Testis (tissue), 2 donors: ENCODE data around the gene KRT17.

Experiments
- CTCF ChIP-seq, 3 experiments: fragments of 450-650 bp in 2 of 3; fragments of 200-600 bp in 1 of 3; sonication (generic) in 1 of 3; IDR thresholded peaks; one replicate each; pipeline ENCODE4 v1.5.1; 2016 to 2019; ENCODE audit warnings: antibody characterized with exemption in 3 of 3, mild to moderate bottlenecking in 2 of 3, moderate library complexity in 1 of 3
- POLR2A ChIP-seq: fragments of 450-650 bp; IDR thresholded peaks from one replicate; pipeline ENCODE4 v1.6.1; 2017; ENCODE audit warnings: antibody characterized with exemption, mild to moderate bottlenecking, moderate library complexity

DNA sequence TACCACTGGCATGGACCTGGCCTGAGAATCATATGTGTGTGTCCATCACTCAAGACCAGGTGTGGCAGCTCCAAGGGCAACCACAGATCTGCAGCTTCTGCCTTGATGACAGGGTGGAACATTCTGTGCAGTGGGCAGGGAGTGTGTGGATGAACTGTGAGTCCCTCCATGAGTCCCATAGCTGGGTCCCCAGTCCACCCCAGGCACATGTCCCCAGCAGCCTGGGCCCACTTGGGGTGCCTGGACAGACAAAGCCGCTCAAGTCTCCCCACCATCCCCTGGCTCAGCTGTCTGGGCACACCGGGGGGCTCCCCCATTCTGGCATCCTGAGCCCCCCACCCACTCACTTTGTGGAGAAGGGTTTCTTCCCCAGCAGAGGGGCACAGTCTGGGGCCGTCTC, 7.2 kb downstream of the KRT17 start:
- TF ChIP-seq CTCF (IDR thresholded peaks at IDR 0.05) (no peak), POLR2A (no peak)
